Rectal smooth muscle tissue (tissue), 1 donor: Measurements from ENCODE around the gene CLDN7.

Source experiments
- H3K27ac ChIP-seq: one replicate; pipeline ENCODE4 v1.7.0; 2013; ENCODE audit warnings: low read depth, low read length, inconsistent platforms
- H3K27me3 ChIP-seq: one replicate; pipeline ENCODE4 v1.7.0; 2013; ENCODE audit warnings: low read length; ENCODE audit not compliant: control insufficient read depth, insufficient read depth
- H3K36me3 ChIP-seq: one replicate; pipeline ENCODE4 v1.7.0; 2013; ENCODE audit warnings: low read length; ENCODE audit not compliant: control insufficient read depth, insufficient read depth
- H3K4me1 ChIP-seq: one replicate; pipeline ENCODE4 v1.7.0; 2013; ENCODE audit warnings: low read length; ENCODE audit not compliant: control insufficient read depth, insufficient read depth
- H3K4me3 ChIP-seq: one replicate; pipeline ENCODE4 v1.7.0; 2013; ENCODE audit warnings: low read length
- H3K9ac ChIP-seq: one replicate; pipeline ENCODE4 v1.7.0; 2013; ENCODE audit warnings: low read length

The CLDN7 gene

GRCh38 chr17:7237761-7238419, 24.4 kb downstream of the CLDN7 start:
- no peaks in the 10 kb centered on the region for H3K27me3 ChIP-seq
- H3K36me3 ChIP-seq = peaks cover 14% of the 10 kb centered on the region
- H3K4me3 ChIP-seq = peak overlapping the region; percentile 87
- H3K27ac ChIP-seq = peak overlapping the region; percentile 87
- peak overlapping the region; percentile 47 for H3K9ac ChIP-seq
- peaks cover 20% of the 10 kb centered on the region for H3K4me1 ChIP-seq

- Histone ChIP-seq H3K9ac (peak overlapping the region; percentile 10), H3K27me3 (no peaks in the 10 kb centered on the region), H3K4me1 (peaks cover 20% of the 10 kb centered on the region), H3K4me3 (peak overlapping the region; percentile 54), H3K27ac (peak overlapping the region; percentile 87), H3K36me3 (peaks cover 14% of the 10 kb centered on the region)
These were observed 25.0 kb downstream of the CLDN7 start for GRCh38 chr17:7237266-7237760.

- Histone ChIP-seq H3K36me3 (peaks cover 14% of the 10 kb centered on the region), H3K27ac (peak overlapping the region; percentile 87), H3K4me3 (no peak overlapping the region), H3K9ac (no peak overlapping the region), H3K27me3 (no peaks in the 10 kb centered on the region), H3K4me1 (peaks cover 20% of the 10 kb centered on the region)
These were observed 25.5 kb downstream of the CLDN7 start for GRCh38 chr17:7236808-7237207.

GRCh38 chr17:7235693-7236665, 26.3 kb downstream of the CLDN7 start:
- no peaks in the 10 kb centered on the region for H3K27me3 ChIP-seq
- H3K4me3 ChIP-seq = no peak overlapping the region
- peaks cover 15% of the 10 kb centered on the region for H3K4me1 ChIP-seq
- peaks cover 11% of the 10 kb centered on the region for H3K36me3 ChIP-seq
- no peak overlapping the region for H3K27ac ChIP-seq
- no peak overlapping the region for H3K9ac ChIP-seq

GRCh38 chr17:7234083-7234951, 28.0 kb downstream of the CLDN7 start, which contains the start of gene DVL2:
TSS of gene DVL2 (minus strand) at chr17:7234517. CDS start at chr17:7234262, 255 bp downstream.
- peaks cover 9% of the 10 kb centered on the region for H3K4me1 ChIP-seq
- peak within 1 kb of the TSS; percentile 59 for H3K9ac ChIP-seq
- H3K27me3 ChIP-seq = no peaks in the 10 kb centered on the region
- peak within 1 kb of the TSS; percentile 80 for H3K27ac ChIP-seq
- H3K4me3 ChIP-seq = peak within 1 kb of the TSS; percentile 73
- H3K36me3 ChIP-seq = peaks cover 17% of the 10 kb centered on the region

GRCh38 chr17:7233701-7234082, 28.6 kb downstream of the CLDN7 start:
- Histone ChIP-seq H3K4me3 (peak overlapping the region; percentile 73), H3K27ac (peak overlapping the region; percentile 80), H3K9ac (peak overlapping the region; percentile 59), H3K36me3 (peaks cover 23% of the 10 kb centered on the region), H3K27me3 (no peaks in the 10 kb centered on the region), H3K4me1 (peaks cover 9% of the 10 kb centered on the region)

GRCh38 chr17:7232114-7232513, 30.2 kb downstream of the CLDN7 start:
- Histone ChIP-seq H3K4me1 (peaks cover 5% of the 10 kb centered on the region), H3K4me3 (no peak overlapping the region), H3K9ac (no peak overlapping the region), H3K27ac (no peak overlapping the region), H3K36me3 (peaks cover 33% of the 10 kb centered on the region), H3K27me3 (no peaks in the 10 kb centered on the region)

- H3K27ac ChIP-seq = no peak overlapping the region
- no peak overlapping the region for H3K4me3 ChIP-seq
- peaks cover 39% of the 10 kb centered on the region for H3K36me3 ChIP-seq
- no peak overlapping the region for H3K9ac ChIP-seq
- H3K4me1 ChIP-seq = peaks cover 2% of the 10 kb centered on the region
- no peaks in the 10 kb centered on the region for H3K27me3 ChIP-seq
These were observed 32.8 kb downstream of the CLDN7 start for GRCh38 chr17:7229504-7229903.

- no peak overlapping the region for H3K4me3 ChIP-seq
- H3K4me1 ChIP-seq = peaks cover 2% of the 10 kb centered on the region
- H3K9ac ChIP-seq = no peak overlapping the region
- no peaks in the 10 kb centered on the region for H3K27me3 ChIP-seq
- no peak overlapping the region for H3K27ac ChIP-seq
- H3K36me3 ChIP-seq = peaks cover 43% of the 10 kb centered on the region
These were observed 33.4 kb downstream of the CLDN7 start for GRCh38 chr17:7228920-7229319.

GRCh38 chr17:7226721-7227710, 35.3 kb downstream of the CLDN7 start:
- no peaks in the 10 kb centered on the region for H3K27me3 ChIP-seq
- no peak overlapping the region for H3K9ac ChIP-seq
- no peak overlapping the region for H3K27ac ChIP-seq
- no peaks in the 10 kb centered on the region for H3K4me1 ChIP-seq
- H3K4me3 ChIP-seq = no peak overlapping the region
- peaks cover 61% of the 10 kb centered on the region for H3K36me3 ChIP-seq

GRCh38 chr17:7225711-7226331, 36.5 kb downstream of the CLDN7 start:
- H3K27ac ChIP-seq = no peak overlapping the region
- H3K4me1 ChIP-seq = peaks cover 4% of the 10 kb centered on the region
- peaks cover 63% of the 10 kb centered on the region for H3K36me3 ChIP-seq
- no peaks in the 10 kb centered on the region for H3K27me3 ChIP-seq
- no peak overlapping the region for H3K9ac ChIP-seq
- no peak overlapping the region for H3K4me3 ChIP-seq
